A549 (cell line): Measurements from ENCODE around the gene ALDH1A1. TPM values are rescaled to one million over a fixed set of nuclear protein-coding genes. Genes with fewer than 3 reads are reported as not detected.

ENCODE experiments used
- ATAC-seq, 2 experiments: fragments of 200-7000 bp in 1 of 2; fragments of >200 bp in 1 of 2; cut with Nextera tagmentation in 1 of 2; cut with Tn5 transposase in 1 of 2; 3 replicates each; pipeline versions ENCODE4 v1.8.0 to v1.9.1; 2018 to 2020; ENCODE audit warnings: mild to moderate bottlenecking in 1 of 2, moderate library complexity in 1 of 2
- CTCF ChIA-PET: fragments of 300-600 bp; sonication (Branson Sonifier 250); formaldehyde crosslinking; extraction: SDS; loops from one replicate; lab custom pipeline; 2021; ENCODE audit warnings: antibody characterized with exemption, inconsistent platforms; lab: Yijun Ruan, JAX
- POLR2A ChIA-PET: fragments of 350-600 bp; formaldehyde crosslinking; extraction: SDS; loops from one replicate; lab custom pipeline; 2021; ENCODE audit warnings: antibody characterized with exemption, inconsistent platforms; lab: Yijun Ruan, JAX
- DNase-seq, 2 experiments: peaks; one replicate each; pipeline versions ENCODE4 v3.0.0 to v3.0.0-alpha.2; 2011 to 2016; ENCODE audit warnings: low read depth in 1 of 2, low spot score in 1 of 2
- FAIRE-seq: peaks from 2 replicates; lab custom pipeline; 2011; peaks lifted over from hg19 to GRCh38; lab: Jason Lieb, UNC
- H3K27ac ChIP-seq, 2 experiments: fragments of >200 bp; sonication (Bioruptor Twin); formaldehyde crosslinking; 3 replicates each; pipeline ENCODE4 v1.5.1; 2016 to 2017
- H3K4me1 ChIP-seq: fragments of >200 bp; sonication (Bioruptor Twin); formaldehyde crosslinking; 3 replicates; pipeline ENCODE4 v1.6.1; 2016
- H3K4me2 ChIP-seq: fragments of >200 bp; sonication (Bioruptor Twin); formaldehyde crosslinking; 3 replicates; pipeline ENCODE4 v1.6.1; 2016
- H3K4me3 ChIP-seq: fragments of >200 bp; sonication (Bioruptor Twin); formaldehyde crosslinking; 3 replicates; pipeline ENCODE4 v1.5.1; 2016
- H3K9me3 ChIP-seq: fragments of >200 bp; sonication (Bioruptor Twin); formaldehyde crosslinking; 3 replicates; pipeline ENCODE4 v1.6.1; 2016
- BCL3 ChIP-seq: fragments of >200 bp; sonication (Bioruptor Twin); formaldehyde crosslinking; IDR thresholded peaks from 3 replicates; pipeline ENCODE4 v1.6.1; 2016
- BHLHE40 ChIP-seq: IDR thresholded peaks from 2 replicates; pipeline ENCODE4 v1.6.1; 2012; ENCODE audit warnings: low read depth, low read length, inconsistent platforms
- CBX8 ChIP-seq: fragments of 200-600 bp; sonication (generic); IDR thresholded peaks from 2 replicates; pipeline ENCODE4 v1.6.1; 2016
- CEBPB ChIP-seq, 2 experiments: fragments of >200 bp in 1 of 2; sonication (Bioruptor Twin) in 1 of 2; formaldehyde crosslinking in 1 of 2; IDR thresholded peaks; 2 replicates each; pipeline ENCODE4 v1.6.1; 2012 to 2016
- CHD4 ChIP-seq: fragments of 200-600 bp; sonication (generic); IDR thresholded peaks from 2 replicates; pipeline ENCODE4 v1.6.1; 2016; ENCODE audit warnings: antibody characterized with exemption, mild to moderate bottlenecking, borderline replicate concordance
- EHF ChIP-seq: fragments of 250-450 bp; sonication (Bioruptor Pico); IDR thresholded peaks from 2 replicates; pipeline ENCODE4 v1.5.0; 2020; ENCODE audit warnings: mild to moderate bottlenecking
- ELK1 ChIP-seq: fragments of 150-350 bp; IDR thresholded peaks from 2 replicates; pipeline ENCODE4 v1.6.1; 2014; ENCODE audit warnings: low read depth, mild to moderate bottlenecking, low read length
- EP300 ChIP-seq, 2 experiments: fragments of >200 bp; sonication (Bioruptor Twin); formaldehyde crosslinking; IDR thresholded peaks; 2 replicates in 1 of 2; 3 replicates in 1 of 2; pipeline ENCODE4 v1.6.1; 2016 to 2017
- FOSB ChIP-seq: fragments of 250-450 bp; sonication (Bioruptor Pico); IDR thresholded peaks from 2 replicates; pipeline ENCODE4 v1.5.0; 2020; ENCODE audit warnings: mild to moderate bottlenecking, moderate library complexity
- FOSL2 ChIP-seq, 2 experiments: fragments of 450-650 bp in 1 of 2; fragments of >200 bp in 1 of 2; sonication (Bioruptor Twin) in 1 of 2; formaldehyde crosslinking; IDR thresholded peaks; 2 replicates each; pipeline versions ENCODE4 v1.5.0 to v1.6.1; 2016 to 2020; ENCODE audit warnings: mild to moderate bottlenecking in 1 of 2, moderate library complexity in 1 of 2
- FOXS1 ChIP-seq: fragments of 250-450 bp; sonication (Bioruptor Pico); IDR thresholded peaks from 2 replicates; pipeline ENCODE4 v1.5.0; 2020; ENCODE audit warnings: mild to moderate bottlenecking, moderate library complexity
- GATA3 ChIP-seq: IDR thresholded peaks from 2 replicates; pipeline ENCODE4 v1.6.1; 2012; ENCODE audit warnings: borderline replicate concordance
- HDAC2 ChIP-seq: fragments of 200-600 bp; sonication (generic); IDR thresholded peaks from 2 replicates; pipeline ENCODE4 v1.6.1; 2016
- HOXA7 ChIP-seq: fragments of 250-450 bp; sonication (Bioruptor Pico); IDR thresholded peaks from 2 replicates; pipeline ENCODE4 v1.5.0; 2020; ENCODE audit warnings: mild to moderate bottlenecking, moderate library complexity
- HOXB5 ChIP-seq: fragments of 250-450 bp; sonication (Bioruptor Pico); IDR thresholded peaks from 2 replicates; pipeline ENCODE4 v1.5.0; 2020; ENCODE audit warnings: mild to moderate bottlenecking, moderate library complexity
- JUN ChIP-seq, 2 experiments: fragments of >200 bp; sonication (Bioruptor Twin); formaldehyde crosslinking; IDR thresholded peaks; 2 replicates in 1 of 2; 3 replicates in 1 of 2; pipeline ENCODE4 v1.6.1; 2016 to 2017
- MAX ChIP-seq: IDR thresholded peaks from 2 replicates; pipeline ENCODE4 v1.6.1; 2012
- NR3C1 ChIP-seq: fragments of >200 bp; sonication (Bioruptor Twin); formaldehyde crosslinking; IDR thresholded peaks from 3 replicates; pipeline ENCODE4 v1.6.1; 2017
- POLR2AphosphoS2 ChIP-seq: conservative IDR thresholded peaks from 2 replicates; pipeline ENCODE4 v1.6.1; 2012; ENCODE audit warnings: low read length, improper control_type of control experiment, inconsistent platforms
- RAD21 ChIP-seq, 2 experiments: fragments of >200 bp in 1 of 2; sonication (Bioruptor Twin) in 1 of 2; formaldehyde crosslinking in 1 of 2; IDR thresholded peaks in 1 of 2; conservative IDR thresholded peaks in 1 of 2; 2 replicates in 1 of 2; 3 replicates in 1 of 2; pipeline ENCODE4 v1.6.1; 2012 to 2018; ENCODE audit warnings: inconsistent platforms in 1 of 2
- RARB ChIP-seq: fragments of 250-450 bp; sonication (Bioruptor Pico); IDR thresholded peaks from 2 replicates; pipeline ENCODE4 v1.8.0; 2021; ENCODE audit warnings: mild to moderate bottlenecking, moderate library complexity
- RNF2 ChIP-seq: fragments of 200-600 bp; sonication (generic); IDR thresholded peaks from 2 replicates; pipeline ENCODE4 v1.6.1; 2016; ENCODE audit warnings: low read depth, mild to moderate bottlenecking, antibody characterized with exemption, moderate library complexity, borderline replicate concordance
- TP53 ChIP-seq: fragments of 250-450 bp; sonication (Bioruptor Pico); IDR thresholded peaks from 2 replicates; pipeline ENCODE4 v1.5.0; 2021; ENCODE audit warnings: mild to moderate bottlenecking, moderate library complexity
- ZC3H11A ChIP-seq: fragments of 450-650 bp; IDR thresholded peaks from 2 replicates; pipeline ENCODE4 v1.6.1; 2014; ENCODE audit warnings: antibody characterized with exemption, mild to moderate bottlenecking
- ZFP36 ChIP-seq: fragments of 450-650 bp; IDR thresholded peaks from 2 replicates; pipeline ENCODE4 v1.6.1; 2014; ENCODE audit warnings: borderline replicate concordance; ENCODE audit not compliant: partially characterized antibody
- ZNF302 ChIP-seq: fragments of 250-450 bp; sonication (Bioruptor Pico); IDR thresholded peaks from 2 replicates; pipeline ENCODE4 v1.9.0; 2021; ENCODE audit warnings: inconsistent platforms, mild to moderate bottlenecking, moderate library complexity
- ZSCAN20 ChIP-seq: fragments of 250-450 bp; sonication (Bioruptor Pico); IDR thresholded peaks from 2 replicates; pipeline ENCODE4 v1.8.0; 2022; ENCODE audit warnings: mild to moderate bottlenecking, moderate library complexity
- WGBS: methylation state at CpG from one replicate; pipeline ENCODE4 v1.1.6; 2017; ENCODE audit errors: missing lambda C conversion rate; 5-methylcytosine and 5-hydroxymethylcytosine counted together
- polyA plus RNA-seq, 4 experiments: library from polyadenylated mRNA; depleted of rRNA in 3 of 4; stranded (reverse); fragments of >200 nt; fragmentation: RNase III in 1 of 4; extraction: RNeasy Plus Mini Kit Qiagen cat#74134 plus additional on column Dnase treatment in 1 of 4; gene quantifications; 2 replicates in 3 of 4; 3 replicates in 1 of 4; pipeline ENCODE4 v1.2.3, GENCODE V29; 2011 to 2017
- TF ChIP-seq, protein P1 (sequence below): fragments of 250-450 bp; sonication (Bioruptor Pico); IDR thresholded peaks from 2 replicates; pipeline ENCODE4 v1.5.0; 2021; ENCODE audit warnings: mild to moderate bottlenecking, moderate library complexity, borderline replicate concordance

Gene ALDH1A1
- polyA plus RNA-seq, 2 of the 4 experiments (the other 2 are of a cell fraction) = 8,617 to 9,987 TPM

DNA sequence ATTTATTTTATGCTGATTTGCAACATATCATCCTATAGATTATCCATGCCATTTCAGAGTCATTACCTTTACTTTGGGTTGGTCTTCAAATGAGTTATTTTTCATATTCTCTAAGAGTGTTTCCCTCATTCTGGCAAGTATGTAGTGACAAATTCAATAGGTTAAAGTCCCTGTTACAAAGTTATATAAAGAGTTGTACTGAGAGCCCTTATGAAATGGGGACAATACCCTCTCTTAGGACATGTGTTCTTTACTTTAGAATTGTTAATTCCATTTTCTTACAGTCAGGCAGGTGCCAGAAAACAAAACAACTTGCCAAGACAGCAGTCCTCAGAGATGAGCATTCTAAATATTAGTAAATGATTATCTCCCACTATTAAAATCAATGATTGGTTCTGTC lies 6.0 kb downstream of the ALDH1A1 start:
- Histone ChIP-seq H3K4me2 (peak overlapping the region; percentile 94), H3K4me3 (peak overlapping the region; percentile 67), H3K4me1 (peaks cover 22% of the 10 kb centered on the region; the same call in 2 of the 3 replicates), H3K27ac (peak overlapping the region; percentile 90 to 91), H3K9me3 (no peaks in the 10 kb centered on the region)
- DNase-seq (peak in 1 of 2 experiments; percentile 23), ATAC-seq (no peak), FAIRE-seq (peak; percentile 67)
- POLR2A ChIA-PET = interaction anchor here (1.2 to 5.8 kb wide), 3 partner anchors 31 to 76 kb away, joined by 3 to 77 read pairs (median 23); no protein-coding TSS in a partner anchor
- TF ChIP-seq JUN (IDR thresholded peaks at IDR 0.05) (no peak; a peak in 1 of 5 replicates), RARB (CRISPR knock-in tag) (0 out of 2 replicates have a peak, but pooled peaks have one; percentile 14), CHD4 (no peak), MAX (0 out of 2 replicates have a peak, but pooled peaks have one; percentile 32)
- CTCF ChIA-PET = interaction anchor here (1.1 to 2.2 kb wide), 3 partner anchors 32 to 76 kb away, joined by 3 to 11 read pairs (median 3); no protein-coding TSS in a partner anchor

DNA sequence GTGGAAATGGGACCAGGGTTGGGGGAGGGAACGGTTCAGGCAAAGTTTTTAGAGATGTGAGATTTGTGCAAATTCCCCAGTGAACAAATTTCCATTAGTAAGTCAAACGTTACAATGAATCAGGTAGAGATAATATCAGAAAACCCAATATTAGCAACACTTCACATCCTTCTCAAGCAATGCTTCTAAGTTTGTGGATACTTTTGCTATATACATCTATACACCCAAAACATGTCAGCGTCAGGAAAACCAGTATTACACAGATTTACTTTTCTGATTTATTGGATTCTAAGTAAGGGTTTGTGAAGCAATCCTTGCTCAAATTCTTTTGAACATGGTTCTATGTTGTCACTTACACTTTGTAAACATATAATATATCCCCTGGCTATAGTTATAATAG lies 6.5 kb downstream of the ALDH1A1 start:
- H3K4me3 ChIP-seq = peak overlapping the region; percentile 67
- POLR2A ChIA-PET = no interaction called here
- WGBS = 0% methylated on average over 3 of the region's 3 CpGs
- TF ChIP-seq JUN (IDR thresholded peaks at IDR 0.05) (peak in 1 of 2 experiments; percentile 50; a peak in 1 of 5 replicates), POLR2AphosphoS2 (peak; percentile 32; the same call in 1 of the 2 replicates), EHF (CRISPR knock-in tag) (no peak), TP53 (CRISPR knock-in tag) (0 out of 2 replicates have a peak, but pooled peaks have one; percentile 54), CEBPB (IDR thresholded peaks at IDR 0.05) (peak in 1 of 2 experiments; percentile 30; a peak in 1 of 4 replicates), GATA3 (no peak; the same call in 1 of the 2 replicates)
- TF ChIP-seq, protein P1, sequence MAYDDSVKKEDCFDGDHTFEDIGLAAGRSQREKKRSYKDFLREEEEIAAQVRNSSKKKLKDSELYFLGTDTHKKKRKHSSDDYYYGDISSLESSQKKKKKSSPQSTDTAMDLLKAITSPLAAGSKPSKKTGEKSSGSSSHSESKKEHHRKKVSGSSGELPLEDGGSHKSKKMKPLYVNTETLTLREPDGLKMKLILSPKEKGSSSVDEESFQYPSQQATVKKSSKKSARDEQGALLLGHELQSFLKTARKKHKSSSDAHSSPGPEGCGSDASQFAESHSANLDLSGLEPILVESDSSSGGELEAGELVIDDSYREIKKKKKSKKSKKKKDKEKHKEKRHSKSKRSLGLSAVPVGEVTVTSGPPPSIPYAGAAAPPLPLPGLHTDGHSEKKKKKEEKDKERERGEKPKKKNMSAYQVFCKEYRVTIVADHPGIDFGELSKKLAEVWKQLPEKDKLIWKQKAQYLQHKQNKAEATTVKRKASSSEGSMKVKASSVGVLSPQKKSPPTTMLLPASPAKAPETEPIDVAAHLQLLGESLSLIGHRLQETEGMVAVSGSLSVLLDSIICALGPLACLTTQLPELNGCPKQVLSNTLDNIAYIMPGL (CRISPR knock-in tag) = 0 out of 2 replicates have a peak, but pooled peaks have one; percentile 11
- TF ChIP-seq, all 56 proteins: peak for 5
- H3K27ac ChIP-seq = peak overlapping the region; percentile 90 to 91
- FAIRE-seq = peak; percentile 88
- CTCF ChIA-PET = no interaction called here
- peak in 1 of 2 experiments; percentile 32 for DNase-seq
- ATAC-seq = no peak
- H3K4me2 ChIP-seq = peak overlapping the region; percentile 94
- H3K4me1 ChIP-seq = peaks cover 27% of the 10 kb centered on the region; the same call in 2 of the 3 replicates
- H3K9me3 ChIP-seq = no peaks in the 10 kb centered on the region

- Histone ChIP-seq H3K4me1 (peaks cover 27% of the 10 kb centered on the region; the same call in 2 of the 3 replicates), H3K4me2 (peak overlapping the region; percentile 94), H3K9me3 (no peaks in the 10 kb centered on the region), H3K4me3 (peak overlapping the region; percentile 67), H3K27ac (peak overlapping the region; percentile 90 to 91)
- ChIA-PET POLR2A (no interaction called here), CTCF (interaction anchor here (1.0 to 7.8 kb wide), 2 partner anchors 14 to 44 kb away, joined by 3 to 52 read pairs; no protein-coding TSS in a partner anchor)
- FAIRE-seq (no peak), DNase-seq (peak in 1 of 2 experiments; percentile 58), ATAC-seq (peak; percentile 25 to 29; a peak in 4 of 6 replicates)
- WGBS = 0% methylated on average over 3 of the region's 3 CpGs
- TF ChIP-seq HDAC2 = no peak
- TF ChIP-seq BCL3 = no peak
- TF ChIP-seq BHLHE40 = no peak
- TF ChIP-seq EHF (CRISPR knock-in tag) = no peak
- TF ChIP-seq MAX = no peak
- TF ChIP-seq RAD21 (conservative IDR thresholded peaks at IDR 0.05 in 1 of 2, IDR thresholded peaks at IDR 0.05 in 1 of 2) = 0 out of 5 replicates have a peak, but pooled peaks of 1 of the 2 experiments have one; percentile 2
- TF ChIP-seq HOXA7 (CRISPR knock-in tag) = no peak
- TF ChIP-seq GATA3 = 0 out of 2 replicates have a peak, but pooled peaks have one; percentile 27
- TF ChIP-seq FOSL2 (IDR thresholded peaks at IDR 0.05) = no peak
- TF ChIP-seq FOSL2 (CRISPR knock-in tag; IDR thresholded peaks at IDR 0.05) = no peak
- TF ChIP-seq ZC3H11A = no peak
- TF ChIP-seq CBX8 = no peak
- TF ChIP-seq JUN (IDR thresholded peaks at IDR 0.05) = peak; percentile 12 to 71; a peak in 3 of 5 replicates
- TF ChIP-seq RNF2 = no peak
- TF ChIP-seq FOXS1 (CRISPR knock-in tag) = no peak
- TF ChIP-seq FOSB (CRISPR knock-in tag) = 0 out of 2 replicates have a peak, but pooled peaks have one; percentile 14
- TF ChIP-seq NR3C1 = no peak
- TF ChIP-seq EP300 (IDR thresholded peaks at IDR 0.05) = no peak
- TF ChIP-seq ZSCAN20 (CRISPR knock-in tag) = no peak
- TF ChIP-seq CHD4 = no peak
- TF ChIP-seq ZFP36 = no peak
- no peak for TF ChIP-seq HOXB5
- no peak for TF ChIP-seq ELK1
- no peak for TF ChIP-seq ZNF302
Measured at GRCh38 chr9:72945391-72945790, 7.5 kb downstream of the ALDH1A1 start.
